K562 (cell line): Measurements from ENCODE around the gene CCDC171. TPM values are rescaled to one million over a fixed set of nuclear protein-coding genes. Genes with fewer than 3 reads are reported as not detected.

Experiments used
- ATAC-seq: fragments of 200-7000 bp; cut with Tn5 transposase; 3 replicates; pipeline ENCODE4 v1.9.1; 2020; ENCODE audit warnings: moderate library complexity
- BruUV-seq: library from RNA; stranded (reverse); fragments of 400-500 nt; replicated peaks from 2 replicates; lab custom pipeline; 2021; lab: Mats Ljungman, UMichigan
- CTCF ChIA-PET: fragments of 300-600 bp; formaldehyde crosslinking; extraction: SDS; loops from one replicate; lab custom pipeline; 2021; ENCODE audit warnings: low intra/inter-chr PET ratio; lab: Yijun Ruan, JAX
- POLR2A ChIA-PET: fragments of 300-600, 350-650 bp; sonication (Branson Sonifier 250); formaldehyde crosslinking; extraction: SDS; loops from one replicate; lab custom pipeline; 2021; ENCODE audit warnings: antibody characterized with exemption, inconsistent platforms; lab: Yijun Ruan, JAX
- DNase-seq, 4 experiments: peaks; one replicate each; pipeline versions ENCODE4 v3.0.0 to v3.0.0-alpha.2; 2011 to 2018; ENCODE audit warnings: low spot score in 3 of 4, mixed read lengths in 3 of 4; ENCODE audit errors: extremely low read depth in 1 of 4
- FAIRE-seq: peaks from 2 replicates; lab custom pipeline; 2011; peaks lifted over from hg19 to GRCh38; lab: Jason Lieb, UNC
- H2AFZ ChIP-seq: 2 replicates; pipeline ENCODE4 v1.6.0; 2011; ENCODE audit warnings: low read depth, low read length, control low read depth, inconsistent platforms
- H3K27ac ChIP-seq: fragments of 200-600 bp; 3 replicates; pipeline ENCODE4 v1.8.0; 2011; ENCODE audit warnings: low read depth, mild to moderate bottlenecking, control low read depth, inconsistent platforms, low read length, moderate library complexity, mixed read lengths; ENCODE audit errors: extremely low read depth
- H3K27me3 ChIP-seq, 2 experiments: fragments of 300-600 bp in 1 of 2; 2 replicates in 1 of 2; 3 replicates in 1 of 2; pipeline versions ENCODE4 v1.6.0 to v1.8.0; 2011; ENCODE audit warnings: inconsistent platforms in 2 of 2, low read length in 2 of 2, mild to moderate bottlenecking in 1 of 2, mixed read lengths in 1 of 2, moderate library complexity in 1 of 2; ENCODE audit not compliant: control insufficient read depth in 2 of 2, insufficient read depth in 2 of 2
- H3K36me3 ChIP-seq: fragments of 300-600 bp; 3 replicates; pipeline ENCODE4 v1.8.0; 2011; ENCODE audit warnings: mild to moderate bottlenecking, low read length, inconsistent platforms; ENCODE audit not compliant: control insufficient read depth, insufficient read depth
- H3K4me1 ChIP-seq, 2 experiments: fragments of 200-600 bp in 1 of 2; replicated peaks in 1 of 2; 2 replicates in 1 of 2; 3 replicates in 1 of 2; pipeline versions ENCODE4 v1.5.1 to v1.8.0; 2011; ENCODE audit warnings: inconsistent platforms in 2 of 2, low read length in 2 of 2, mild to moderate bottlenecking in 1 of 2, mixed read lengths in 1 of 2, moderate library complexity in 1 of 2; ENCODE audit not compliant: control insufficient read depth in 2 of 2, insufficient read depth in 2 of 2
- H3K4me2 ChIP-seq: 2 replicates; pipeline ENCODE4 v1.6.1; 2011; ENCODE audit warnings: low read length, control low read depth, inconsistent platforms, mixed read lengths; ENCODE audit not compliant: insufficient read depth
- H3K4me3 ChIP-seq: fragments of 200-600 bp; sonication (generic), shearing (Covaris generic); 2 replicates; pipeline ENCODE4 v1.5.1; 2016; ENCODE audit warnings: control low read depth, inconsistent platforms
- H3K79me2 ChIP-seq: fragments of 200-600 bp; 3 replicates; pipeline ENCODE4 v1.8.0; 2011; ENCODE audit warnings: low read length, inconsistent platforms; ENCODE audit not compliant: control insufficient read depth, insufficient read depth
- H3K9ac ChIP-seq, 2 experiments: 2 replicates each; pipeline versions ENCODE4 v1.6.0 to v1.6.1; 2011; ENCODE audit warnings: low read depth in 2 of 2, low read length in 2 of 2, control low read depth in 1 of 2, inconsistent platforms in 1 of 2, mild to moderate bottlenecking in 1 of 2, mixed read lengths in 1 of 2; ENCODE audit not compliant: insufficient read depth in 1 of 2
- H3K9me1 ChIP-seq: one replicate; pipeline ENCODE4 v1.6.0; 2011; ENCODE audit warnings: inconsistent platforms, mild to moderate bottlenecking, low read length, moderate library complexity; ENCODE audit not compliant: control insufficient read depth, insufficient read depth
- H3K9me3 ChIP-seq: replicated peaks from 2 replicates; pipeline ENCODE4 v1.5.1; 2011; ENCODE audit warnings: low read depth, low read length, inconsistent platforms; ENCODE audit not compliant: control insufficient read depth, insufficient read depth
- H4K20me1 ChIP-seq: replicated peaks from 2 replicates; pipeline ENCODE4 v1.6.1; 2011; ENCODE audit warnings: low read length, inconsistent platforms, mixed read lengths; ENCODE audit not compliant: control insufficient read depth, insufficient read depth
- CBX1 ChIP-seq: sonication (generic); IDR thresholded peaks from 2 replicates; pipeline ENCODE4 v1.6.1; 2016; ENCODE audit warnings: antibody characterized with exemption, low read depth, mild to moderate bottlenecking
- CLOCK ChIP-seq: fragments of 250-450 bp; sonication (Bioruptor Pico); IDR thresholded peaks from 2 replicates; pipeline ENCODE4 v1.4.0; 2020; ENCODE audit warnings: mild to moderate bottlenecking, moderate library complexity, borderline replicate concordance
- CREB3L1 ChIP-seq: fragments of 450-650 bp; IDR thresholded peaks from 2 replicates; pipeline ENCODE4 v1.6.1; 2014; ENCODE audit warnings: low read depth, mild to moderate bottlenecking, moderate library complexity, borderline replicate concordance
- FUS ChIP-seq: fragments of 200-400 bp; formaldehyde crosslinking; optimal IDR thresholded peaks from 2 replicates; pipeline ENCODE3; 2017; ENCODE audit warnings: low read depth, low read length
- JUNB ChIP-seq: fragments of 450-650 bp; formaldehyde crosslinking; conservative IDR thresholded peaks from 2 replicates; pipeline ENCODE4 v1.4.0; 2020; ENCODE audit warnings: mild to moderate bottlenecking
- RBM15 ChIP-seq: fragments of 200-400 bp; formaldehyde crosslinking; IDR thresholded peaks from 2 replicates; pipeline ENCODE4 v1.6.1; 2018; ENCODE audit warnings: mild to moderate bottlenecking, low read length, moderate library complexity; ENCODE audit not compliant: insufficient read depth
- UBTF ChIP-seq, 2 experiments: IDR thresholded peaks; 2 replicates each; pipeline ENCODE4 v1.6.1; 2012; ENCODE audit warnings: improper control_type of control experiment in 2 of 2, low read depth in 2 of 2, low read length in 2 of 2, borderline replicate concordance in 1 of 2
- ZFPM2 ChIP-seq: fragments of 250-450 bp; sonication (Bioruptor Pico); IDR thresholded peaks from 2 replicates; pipeline ENCODE4 v1.5.1; 2022; ENCODE audit warnings: mild to moderate bottlenecking
- ZKSCAN3 ChIP-seq: fragments of 250-450 bp; sonication (Bioruptor Pico); IDR thresholded peaks from 2 replicates; pipeline ENCODE4 v1.4.0; 2020
- WGBS: fragments of 100-300 bp; shearing (Covaris generic); methylation state at CpG from one replicate; pipeline ENCODE4 v1.1.6; 2016; ENCODE audit warnings: low coverage, mixed read lengths; ENCODE audit not compliant: insufficient coverage; ENCODE audit errors: missing lambda C conversion rate; 5-methylcytosine and 5-hydroxymethylcytosine counted together
- in situ Hi-C: fragments of 300-500 bp; cut with MboI; formaldehyde crosslinking; loops from 4 replicates; pipeline ENCODE4 v1.15.0; 2018; ENCODE audit warnings: inconsistent platforms, mixed read lengths
- intact Hi-C: fragments of 100-400 bp; cut with micrococcal nuclease; formaldehyde crosslinking; loops from 2 replicates; pipeline ENCODE4 v1.14.2; 2022
- polyA plus RNA-seq, 8 experiments: library from polyadenylated mRNA; depleted of rRNA in 4 of 8; stranded (reverse) in 5 of 8; unstranded in 3 of 8; fragments of >200 nt; fragmentation: Nextera tagmentation in 2 of 8; fragmentation: Illumina TruSeq in 1 of 8; extraction: Ambion mirVana in 2 of 8; extraction: Trizol in 1 of 8; gene quantifications; 2 replicates each; pipeline versions ENCODE4 v1.2.1 to v1.2.3, GENCODE V29; 2011 to 2014; ENCODE audit warnings: inconsistent platforms in 1 of 8, missing spikeins in 1 of 8
- total RNA-seq, 7 experiments: library from RNA; depleted of rRNA in 6 of 7; stranded (reverse); fragments of >200 nt in 6 of 7; fragmentation: Illumina TruSeq in 2 of 7; extraction: Trizol in 2 of 7; gene quantifications; 2 replicates each; pipeline versions ENCODE4 v1.2.1 to v1.2.3, GENCODE V29; 2011 to 2021; ENCODE audit warnings: low replicate concordance in 1 of 7

Gene CCDC171
- total and polyA plus RNA-seq, 9 of the 15 experiments (the other 6 are each of a cell fraction or from before 2014, with no cell fraction given) = 0.08 to 3.8 (median 0.27) TPM

GRCh38 chr9:15966471-15966870 lies 413.6 kb downstream of the CCDC171 start:
- Histone ChIP-seq H2AFZ (no peak overlapping the region), H3K27me3 (no peaks in the 10 kb centered on the region), H3K9me1 (no peaks in the 10 kb centered on the region), H3K9me3 (no peaks in the 10 kb centered on the region), H3K27ac (no peak overlapping the region), H3K4me2 (no peak overlapping the region), H3K36me3 (no peaks in the 10 kb centered on the region), H4K20me1 (no peaks in the 10 kb centered on the region), H3K4me3 (no peak overlapping the region), H3K4me1 (no peaks in the 10 kb centered on the region), H3K79me2 (no peaks in the 10 kb centered on the region), H3K9ac (no peak overlapping the region)
- no peak for FAIRE-seq
- in situ Hi-C loops (no loop called here), intact Hi-C loops (no loop called here)
- no peak for ATAC-seq
- TF ChIP-seq ZFPM2 = no peak
- 0% methylated on average over 1 of the region's 1 CpG for WGBS
- no peak for DNase-seq
- no TSS peak for BruUV-seq
- CTCF ChIA-PET = no interaction called here
- POLR2A ChIA-PET = no interaction called here

GRCh38 chr9:15967068-15967467 lies 414.2 kb downstream of the CCDC171 start:
- Histone ChIP-seq H3K36me3 (no peaks in the 10 kb centered on the region), H3K9me1 (no peaks in the 10 kb centered on the region), H3K4me2 (no peak overlapping the region), H3K79me2 (no peaks in the 10 kb centered on the region), H3K4me1 (no peaks in the 10 kb centered on the region), H3K9me3 (no peaks in the 10 kb centered on the region), H4K20me1 (no peaks in the 10 kb centered on the region), H3K4me3 (no peak overlapping the region), H3K9ac (no peak overlapping the region), H2AFZ (no peak overlapping the region), H3K27me3 (no peaks in the 10 kb centered on the region), H3K27ac (no peak overlapping the region)
- ATAC-seq (no peak), FAIRE-seq (no peak), DNase-seq (no peak)
- intact Hi-C loops (no loop called here), in situ Hi-C loops (no loop called here)
- whole genome bisulfite sequencing = 0% methylated on average over 3 of the region's 3 CpGs
- no TSS peak for BruUV-seq
- POLR2A ChIA-PET = no interaction called here
- TF ChIP-seq JUNB (CRISPR knock-in tag) (no peak), CBX1 (no peak), CLOCK (CRISPR knock-in tag) (no peak), FUS (no peak), UBTF (IDR thresholded peaks at IDR 0.05; ENCODE audit: borderline replicate concordance in 1 of 2, low read depth in 2 of 2, low read length in 2 of 2) (no peak), RBM15 (no peak), ZKSCAN3 (CRISPR knock-in tag) (no peak), CREB3L1 (no peak)
- CTCF ChIA-PET = no interaction called here
